K562 (cell line): Measurements from ENCODE around the gene IL36RN. TPM values are rescaled to one million over a fixed set of nuclear protein-coding genes. Genes with fewer than 3 reads are reported as not detected.

Source experiments
- ATAC-seq: fragments of 200-7000 bp; cut with Tn5 transposase; 3 replicates; pipeline ENCODE4 v1.9.1; 2020; ENCODE audit warnings: moderate library complexity
- BruUV-seq: library from RNA; stranded (reverse); fragments of 400-500 nt; replicated peaks from 2 replicates; lab custom pipeline; 2021; lab: Mats Ljungman, UMichigan
- CTCF ChIA-PET: fragments of 300-600 bp; formaldehyde crosslinking; extraction: SDS; loops from one replicate; lab custom pipeline; 2021; ENCODE audit warnings: low intra/inter-chr PET ratio; lab: Yijun Ruan, JAX
- POLR2A ChIA-PET: fragments of 300-600, 350-650 bp; sonication (Branson Sonifier 250); formaldehyde crosslinking; extraction: SDS; loops from one replicate; lab custom pipeline; 2021; ENCODE audit warnings: antibody characterized with exemption, inconsistent platforms; lab: Yijun Ruan, JAX
- DNase-seq, 4 experiments: peaks; one replicate each; pipeline versions ENCODE4 v3.0.0 to v3.0.0-alpha.2; 2011 to 2018; ENCODE audit warnings: low spot score in 3 of 4, mixed read lengths in 3 of 4; ENCODE audit errors: extremely low read depth in 1 of 4
- FAIRE-seq: peaks from 2 replicates; lab custom pipeline; 2011; peaks lifted over from hg19 to GRCh38; lab: Jason Lieb, UNC
- H2AFZ ChIP-seq: 2 replicates; pipeline ENCODE4 v1.6.0; 2011; ENCODE audit warnings: low read depth, low read length, control low read depth, inconsistent platforms
- H3K27ac ChIP-seq: fragments of 200-600 bp; 3 replicates; pipeline ENCODE4 v1.8.0; 2011; ENCODE audit warnings: low read depth, mild to moderate bottlenecking, control low read depth, inconsistent platforms, low read length, moderate library complexity, mixed read lengths; ENCODE audit errors: extremely low read depth
- H3K27me3 ChIP-seq, 2 experiments: fragments of 300-600 bp in 1 of 2; 2 replicates in 1 of 2; 3 replicates in 1 of 2; pipeline versions ENCODE4 v1.6.0 to v1.8.0; 2011; ENCODE audit warnings: inconsistent platforms in 2 of 2, low read length in 2 of 2, mild to moderate bottlenecking in 1 of 2, mixed read lengths in 1 of 2, moderate library complexity in 1 of 2; ENCODE audit not compliant: control insufficient read depth in 2 of 2, insufficient read depth in 2 of 2
- H3K36me3 ChIP-seq: fragments of 300-600 bp; 3 replicates; pipeline ENCODE4 v1.8.0; 2011; ENCODE audit warnings: mild to moderate bottlenecking, low read length, inconsistent platforms; ENCODE audit not compliant: control insufficient read depth, insufficient read depth
- H3K4me1 ChIP-seq, 2 experiments: fragments of 200-600 bp in 1 of 2; replicated peaks in 1 of 2; 2 replicates in 1 of 2; 3 replicates in 1 of 2; pipeline versions ENCODE4 v1.5.1 to v1.8.0; 2011; ENCODE audit warnings: inconsistent platforms in 2 of 2, low read length in 2 of 2, mild to moderate bottlenecking in 1 of 2, mixed read lengths in 1 of 2, moderate library complexity in 1 of 2; ENCODE audit not compliant: control insufficient read depth in 2 of 2, insufficient read depth in 2 of 2
- H3K4me2 ChIP-seq: 2 replicates; pipeline ENCODE4 v1.6.1; 2011; ENCODE audit warnings: low read length, control low read depth, inconsistent platforms, mixed read lengths; ENCODE audit not compliant: insufficient read depth
- H3K4me3 ChIP-seq: fragments of 200-600 bp; sonication (generic), shearing (Covaris generic); 2 replicates; pipeline ENCODE4 v1.5.1; 2016; ENCODE audit warnings: control low read depth, inconsistent platforms
- H3K79me2 ChIP-seq: fragments of 200-600 bp; 3 replicates; pipeline ENCODE4 v1.8.0; 2011; ENCODE audit warnings: low read length, inconsistent platforms; ENCODE audit not compliant: control insufficient read depth, insufficient read depth
- H3K9ac ChIP-seq, 2 experiments: 2 replicates each; pipeline versions ENCODE4 v1.6.0 to v1.6.1; 2011; ENCODE audit warnings: low read depth in 2 of 2, low read length in 2 of 2, control low read depth in 1 of 2, inconsistent platforms in 1 of 2, mild to moderate bottlenecking in 1 of 2, mixed read lengths in 1 of 2; ENCODE audit not compliant: insufficient read depth in 1 of 2
- H3K9me1 ChIP-seq: one replicate; pipeline ENCODE4 v1.6.0; 2011; ENCODE audit warnings: inconsistent platforms, mild to moderate bottlenecking, low read length, moderate library complexity; ENCODE audit not compliant: control insufficient read depth, insufficient read depth
- H3K9me3 ChIP-seq: replicated peaks from 2 replicates; pipeline ENCODE4 v1.5.1; 2011; ENCODE audit warnings: low read depth, low read length, inconsistent platforms; ENCODE audit not compliant: control insufficient read depth, insufficient read depth
- H4K20me1 ChIP-seq: replicated peaks from 2 replicates; pipeline ENCODE4 v1.6.1; 2011; ENCODE audit warnings: low read length, inconsistent platforms, mixed read lengths; ENCODE audit not compliant: control insufficient read depth, insufficient read depth
- ARID4B ChIP-seq: sonication (generic); formaldehyde crosslinking; IDR thresholded peaks from 2 replicates; pipeline ENCODE4 v1.8.0; 2022; ENCODE audit warnings: mild to moderate bottlenecking, missing genetic modification reagents
- CHD4 ChIP-seq: fragments of 200-600 bp; sonication (generic); IDR thresholded peaks from 3 replicates; pipeline ENCODE4 v1.6.1; 2012; ENCODE audit warnings: low read depth, mild to moderate bottlenecking, mixed read lengths, low read length, inconsistent platforms; ENCODE audit not compliant: insufficient read depth, insufficient replicate concordance, poor library complexity, severe bottlenecking
- ETV1 ChIP-seq: fragments of 450-650 bp; conservative IDR thresholded peaks from 2 replicates; pipeline ENCODE4 v1.6.1; 2016; ENCODE audit warnings: missing genetic modification characterization, control low read depth, low read depth, missing compliant biosample characterization
- HMGXB4 ChIP-seq: sonication (generic); formaldehyde crosslinking; IDR thresholded peaks from 2 replicates; pipeline ENCODE4 v1.8.1; 2023; ENCODE audit warnings: mild to moderate bottlenecking, missing genetic modification reagents
- KAT8 ChIP-seq: fragments of 450-650 bp; IDR thresholded peaks from 2 replicates; pipeline ENCODE4 v1.6.1; 2016; ENCODE audit warnings: low read depth, mild to moderate bottlenecking
- KDM4B ChIP-seq, 2 experiments: fragments of 450-650 bp in 1 of 2; sonication (generic) in 1 of 2; IDR thresholded peaks; 2 replicates each; pipeline ENCODE4 v1.6.1; 2016 to 2017; ENCODE audit warnings: borderline replicate concordance in 2 of 2, antibody characterized with exemption in 1 of 2, low read depth in 1 of 2, mild to moderate bottlenecking in 1 of 2
- MED1 ChIP-seq: sonication (generic); formaldehyde crosslinking; IDR thresholded peaks from 2 replicates; pipeline ENCODE4 v1.8.1; 2023; ENCODE audit warnings: missing genetic modification reagents, borderline replicate concordance
- TAF15 ChIP-seq: fragments of 200-400 bp; formaldehyde crosslinking; IDR thresholded peaks from 2 replicates; pipeline ENCODE4 v1.6.1; 2017; ENCODE audit warnings: mild to moderate bottlenecking, low read depth, low read length, moderate library complexity
- TFE3 ChIP-seq: fragments of 450-650 bp; formaldehyde crosslinking; IDR thresholded peaks from 2 replicates; pipeline ENCODE4 v1.4.0; 2020; ENCODE audit warnings: mild to moderate bottlenecking, mixed read lengths
- ZC3H4 ChIP-seq: sonication (generic); formaldehyde crosslinking; IDR thresholded peaks from 2 replicates; pipeline ENCODE4 v1.9.0; 2021; ENCODE audit warnings: missing genetic modification reagents, borderline replicate concordance
- ZNF175 ChIP-seq: fragments of 200-800 bp; sonication (Bioruptor generic); IDR thresholded peaks from 2 replicates; pipeline ENCODE4 v1.6.1; 2016; ENCODE audit warnings: low read depth, mild to moderate bottlenecking, missing genetic modification characterization, missing compliant biosample characterization
- WGBS: fragments of 100-300 bp; shearing (Covaris generic); methylation state at CpG from one replicate; pipeline ENCODE4 v1.1.6; 2016; ENCODE audit warnings: low coverage, mixed read lengths; ENCODE audit not compliant: insufficient coverage; ENCODE audit errors: missing lambda C conversion rate; 5-methylcytosine and 5-hydroxymethylcytosine counted together
- in situ Hi-C: fragments of 300-500 bp; cut with MboI; formaldehyde crosslinking; loops from 4 replicates; pipeline ENCODE4 v1.15.0; 2018; ENCODE audit warnings: inconsistent platforms, mixed read lengths
- intact Hi-C: fragments of 100-400 bp; cut with micrococcal nuclease; formaldehyde crosslinking; loops from 2 replicates; pipeline ENCODE4 v1.14.2; 2022
- polyA plus RNA-seq, 8 experiments: library from polyadenylated mRNA; depleted of rRNA in 4 of 8; stranded (reverse) in 5 of 8; unstranded in 3 of 8; fragments of >200 nt; fragmentation: Nextera tagmentation in 2 of 8; fragmentation: Illumina TruSeq in 1 of 8; extraction: Ambion mirVana in 2 of 8; extraction: Trizol in 1 of 8; gene quantifications; 2 replicates each; pipeline versions ENCODE4 v1.2.1 to v1.2.3, GENCODE V29; 2011 to 2014; ENCODE audit warnings: inconsistent platforms in 1 of 8, missing spikeins in 1 of 8
- total RNA-seq, 7 experiments: library from RNA; depleted of rRNA in 6 of 7; stranded (reverse); fragments of >200 nt in 6 of 7; fragmentation: Illumina TruSeq in 2 of 7; extraction: Trizol in 2 of 7; gene quantifications; 2 replicates each; pipeline versions ENCODE4 v1.2.1 to v1.2.3, GENCODE V29; 2011 to 2021; ENCODE audit warnings: low replicate concordance in 1 of 7

IL36RN gene
- total and polyA plus RNA-seq, 9 of the 15 experiments (the other 6 are each of a cell fraction or from before 2014, with no cell fraction given) = not detected

GRCh38 chr2:113102133-113102532 lies 43.1 kb downstream of the IL36RN start (continued):
- TF ChIP-seq KDM4B (IDR thresholded peaks at IDR 0.05; ENCODE audit: borderline replicate concordance in 2 of 2, low read depth in 1 of 2) = no peak
- no peak for TF ChIP-seq ETV1 (tag)

GRCh38 chr2:113103277-113103676 lies 44.3 kb downstream of the IL36RN start:
- Histone ChIP-seq H4K20me1 (no peaks in the 10 kb centered on the region), H3K4me2 (no peak overlapping the region), H3K4me3 (no peak overlapping the region), H3K4me1 (no peaks in the 10 kb centered on the region; a peak in 1 of 5 replicates), H3K9ac (no peak overlapping the region), H3K9me3 (no peaks in the 10 kb centered on the region), H3K27me3 (peaks cover 13 to 35% of the 10 kb centered on the region in 2 experiments), H2AFZ (no peak overlapping the region), H3K27ac (no peak overlapping the region), H3K79me2 (no peaks in the 10 kb centered on the region), H3K36me3 (no peaks in the 10 kb centered on the region), H3K9me1 (no peaks in the 10 kb centered on the region)
- DNase-seq = no peak
- intact Hi-C loops = no loop called here
- BruUV-seq = no TSS peak
- ChIA-PET POLR2A (interaction anchor here (0.6 kb wide), 1 partner anchor 71 kb away, joined by 4 read pairs; no protein-coding TSS in a partner anchor), CTCF (no interaction called here)
- in situ Hi-C loops = no loop called here
- WGBS = 3% methylated on average over 4 of the region's 4 CpGs
- FAIRE-seq = no peak
- no peak for ATAC-seq
- TF ChIP-seq TFE3 (CRISPR knock-in tag) (no peak), ZNF175 (CRISPR knock-in tag) (no peak), TAF15 (no peak), MED1 (CRISPR knock-in tag) (no peak), HMGXB4 (CRISPR knock-in tag) (no peak), CHD4 (no peak), ARID4B (CRISPR knock-in tag) (no peak), ZC3H4 (CRISPR knock-in tag) (no peak), KAT8 (no peak)
